ENCODE measurements around the gene SPRR4. TPM values are rescaled to one million over a fixed set of nuclear protein-coding genes. Genes with fewer than 3 reads are reported as not detected.

The SPRR4 gene
- total and polyA plus RNA-seq, 2 experiments from 2014 or later: not detected

DNA sequence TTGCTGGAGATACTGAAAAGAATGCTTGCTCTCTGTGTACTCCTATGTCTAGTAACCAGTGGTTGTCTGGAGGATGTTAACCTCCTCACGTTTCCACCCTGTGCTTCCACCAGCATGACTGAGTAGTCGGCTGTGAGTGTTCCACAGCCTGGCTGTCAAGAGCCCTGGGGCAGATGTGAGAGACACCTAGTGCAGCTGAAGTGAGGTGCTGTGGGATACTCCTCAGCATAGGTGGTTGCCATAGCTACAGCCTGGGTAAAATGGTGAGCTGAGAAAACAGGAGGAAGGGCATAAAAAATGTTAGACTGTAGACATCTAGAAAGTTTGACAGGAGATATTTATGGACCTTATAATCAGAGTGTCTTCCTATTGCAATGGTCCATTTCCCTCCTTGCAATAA, 46.3 kb upstream of the SPRR4 start:
- Mint-ChIP-seq H3K36me3 (ENCODE audit: low read depth) (peaks cover 17% of the 10 kb centered on the region), H3K4me1 (no peaks in the 10 kb centered on the region), H3K9me3 (peaks cover 27% of the 10 kb centered on the region), H3K27me3 (ENCODE audit: insufficient read depth, low read depth, poor library complexity) (no peaks in the 10 kb centered on the region), H3K4me3 (no peak overlapping the region), H3K27ac (no peak overlapping the region)
- no peaks in the 10 kb centered on the region for H3K27me3 ChIP-seq (ENCODE audit: insufficient read depth)
- H3K36me3 ChIP-seq (ENCODE audit: insufficient read depth): peaks cover 7% of the 10 kb centered on the region; the same call in 1 of the 2 replicates
- no peaks in the 10 kb centered on the region for H3K4me1 ChIP-seq (ENCODE audit: insufficient read depth)
- peak; percentile 30 for DNase-seq (ENCODE audit: low spot score)
- no peak overlapping the region for H2AFZ ChIP-seq
- no peaks in the 10 kb centered on the region for H3F3A ChIP-seq (replicated peaks; ENCODE audit: low read depth)
- no peak overlapping the region for H3K4me3 ChIP-seq
- TF ChIP-seq ZNF331 (CRISPR knock-in tag; IDR thresholded peaks at IDR 0.05; ENCODE audit: low read depth) (no peak), ETS1 (IDR thresholded peaks at IDR 0.05) (no peak), POLR2AphosphoS5 (IDR thresholded peaks at IDR 0.05; ENCODE audit: low read depth) (no peak), JUNB (IDR thresholded peaks at IDR 0.05; ENCODE audit: unreplicated experiment) (no peak), NANOG (IDR thresholded peaks at IDR 0.05; ENCODE audit: borderline replicate concordance) (no peak)
- TF ChIP-seq, protein P1, sequence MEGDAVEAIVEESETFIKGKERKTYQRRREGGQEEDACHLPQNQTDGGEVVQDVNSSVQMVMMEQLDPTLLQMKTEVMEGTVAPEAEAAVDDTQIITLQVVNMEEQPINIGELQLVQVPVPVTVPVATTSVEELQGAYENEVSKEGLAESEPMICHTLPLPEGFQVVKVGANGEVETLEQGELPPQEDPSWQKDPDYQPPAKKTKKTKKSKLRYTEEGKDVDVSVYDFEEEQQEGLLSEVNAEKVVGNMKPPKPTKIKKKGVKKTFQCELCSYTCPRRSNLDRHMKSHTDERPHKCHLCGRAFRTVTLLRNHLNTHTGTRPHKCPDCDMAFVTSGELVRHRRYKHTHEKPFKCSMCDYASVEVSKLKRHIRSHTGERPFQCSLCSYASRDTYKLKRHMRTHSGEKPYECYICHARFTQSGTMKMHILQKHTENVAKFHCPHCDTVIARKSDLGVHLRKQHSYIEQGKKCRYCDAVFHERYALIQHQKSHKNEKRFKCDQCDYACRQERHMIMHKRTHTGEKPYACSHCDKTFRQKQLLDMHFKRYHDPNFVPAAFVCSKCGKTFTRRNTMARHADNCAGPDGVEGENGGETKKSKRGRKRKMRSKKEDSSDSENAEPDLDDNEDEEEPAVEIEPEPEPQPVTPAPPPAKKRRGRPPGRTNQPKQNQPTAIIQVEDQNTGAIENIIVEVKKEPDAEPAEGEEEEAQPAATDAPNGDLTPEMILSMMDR (conservative IDR thresholded peaks at IDR 0.05; ENCODE audit: low read depth in 2 of 2): no peak
- no peaks in the 10 kb centered on the region for H3K79me2 ChIP-seq (replicated peaks; ENCODE audit: insufficient read depth)
- peak; percentile 62 for ATAC-seq
- no peak overlapping the region for H3K27ac ChIP-seq (ENCODE audit: low read depth)
- H4K20me1 ChIP-seq (replicated peaks; ENCODE audit: insufficient read depth): no peaks in the 10 kb centered on the region
- H3K4me2 ChIP-seq: no peak overlapping the region
- H3K9me2 ChIP-seq (ENCODE audit: insufficient read depth): no peaks in the 10 kb centered on the region

GRCh38 chr1:152926091-152926490, 44.4 kb upstream of the SPRR4 start:
- TF ChIP-seq EZH2 (IDR thresholded peaks at IDR 0.05; ENCODE audit: low read depth, unreplicated experiment) (no peak), EZH2phosphoT487 (IDR thresholded peaks at IDR 0.05; ENCODE audit: unreplicated experiment) (no peak), STAT1 (IDR thresholded peaks at IDR 0.05; ENCODE audit: unreplicated experiment) (no peak), ETS1 (IDR thresholded peaks at IDR 0.05) (no peak), CREB1 (CRISPR knock-in tag; IDR thresholded peaks at IDR 0.05; ENCODE audit: low read depth) (no peak), JUNB (IDR thresholded peaks at IDR 0.05; ENCODE audit: unreplicated experiment) (no peak)
- TF ChIP-seq, protein P2, sequence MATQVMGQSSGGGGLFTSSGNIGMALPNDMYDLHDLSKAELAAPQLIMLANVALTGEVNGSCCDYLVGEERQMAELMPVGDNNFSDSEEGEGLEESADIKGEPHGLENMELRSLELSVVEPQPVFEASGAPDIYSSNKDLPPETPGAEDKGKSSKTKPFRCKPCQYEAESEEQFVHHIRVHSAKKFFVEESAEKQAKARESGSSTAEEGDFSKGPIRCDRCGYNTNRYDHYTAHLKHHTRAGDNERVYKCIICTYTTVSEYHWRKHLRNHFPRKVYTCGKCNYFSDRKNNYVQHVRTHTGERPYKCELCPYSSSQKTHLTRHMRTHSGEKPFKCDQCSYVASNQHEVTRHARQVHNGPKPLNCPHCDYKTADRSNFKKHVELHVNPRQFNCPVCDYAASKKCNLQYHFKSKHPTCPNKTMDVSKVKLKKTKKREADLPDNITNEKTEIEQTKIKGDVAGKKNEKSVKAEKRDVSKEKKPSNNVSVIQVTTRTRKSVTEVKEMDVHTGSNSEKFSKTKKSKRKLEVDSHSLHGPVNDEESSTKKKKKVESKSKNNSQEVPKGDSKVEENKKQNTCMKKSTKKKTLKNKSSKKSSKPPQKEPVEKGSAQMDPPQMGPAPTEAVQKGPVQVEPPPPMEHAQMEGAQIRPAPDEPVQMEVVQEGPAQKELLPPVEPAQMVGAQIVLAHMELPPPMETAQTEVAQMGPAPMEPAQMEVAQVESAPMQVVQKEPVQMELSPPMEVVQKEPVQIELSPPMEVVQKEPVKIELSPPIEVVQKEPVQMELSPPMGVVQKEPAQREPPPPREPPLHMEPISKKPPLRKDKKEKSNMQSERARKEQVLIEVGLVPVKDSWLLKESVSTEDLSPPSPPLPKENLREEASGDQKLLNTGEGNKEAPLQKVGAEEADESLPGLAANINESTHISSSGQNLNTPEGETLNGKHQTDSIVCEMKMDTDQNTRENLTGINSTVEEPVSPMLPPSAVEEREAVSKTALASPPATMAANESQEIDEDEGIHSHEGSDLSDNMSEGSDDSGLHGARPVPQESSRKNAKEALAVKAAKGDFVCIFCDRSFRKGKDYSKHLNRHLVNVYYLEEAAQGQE (IDR thresholded peaks at IDR 0.05; ENCODE audit: unreplicated experiment): no peak
- TF ChIP-seq, protein P1 (conservative IDR thresholded peaks at IDR 0.05; ENCODE audit: low read depth in 2 of 2): peak; percentile 61 to 78
- Histone ChIP-seq H3K27me3 (ENCODE audit: insufficient read depth) (no peaks in the 10 kb centered on the region), H3K4me2 (no peak overlapping the region), H3K27ac (ENCODE audit: low read depth) (no peak overlapping the region), H3K4me1 (ENCODE audit: insufficient read depth) (no peaks in the 10 kb centered on the region), H3F3A (replicated peaks; ENCODE audit: low read depth) (no peaks in the 10 kb centered on the region), H3K79me2 (replicated peaks; ENCODE audit: insufficient read depth) (no peaks in the 10 kb centered on the region), H3K9me2 (ENCODE audit: insufficient read depth) (no peaks in the 10 kb centered on the region), H2AFZ (no peak overlapping the region), H3K36me3 (ENCODE audit: insufficient read depth) (peaks cover 7% of the 10 kb centered on the region; the same call in 1 of the 2 replicates), H4K20me1 (replicated peaks; ENCODE audit: insufficient read depth) (no peaks in the 10 kb centered on the region), H3K4me3 (no peak overlapping the region)
- ATAC-seq: peak; percentile 78
- Mint-ChIP-seq H3K4me3 (no peak overlapping the region), H3K36me3 (ENCODE audit: low read depth) (peaks cover 17% of the 10 kb centered on the region), H3K27ac (no peak overlapping the region), H3K4me1 (no peaks in the 10 kb centered on the region), H3K27me3 (ENCODE audit: insufficient read depth, low read depth, poor library complexity) (no peaks in the 10 kb centered on the region), H3K9me3 (peaks cover 29% of the 10 kb centered on the region)
- peak; percentile 65 for DNase-seq (ENCODE audit: low spot score)

Measured in GM23338 (cell line).